Measurements from ENCODE around the gene ARHGEF3. TPM values are rescaled to one million over a fixed set of nuclear protein-coding genes. Genes with fewer than 3 reads are reported as not detected.

The ARHGEF3 gene
- total and polyA plus RNA-seq, 2 donors (not counting 3 experiments of a cell fraction or from before 2014, with no cell fraction given) = 6.7 to 16.3 TPM

GRCh38 chr3:56773986-56774385 is 27.8 kb downstream of the ARHGEF3 start:
- FAIRE-seq (no peak), DNase-seq (ENCODE audit: low read depth, low spot score) (no peak)
- dilution Hi-C loops (cut with MboI; ENCODE audit: extremely low pct_ligation_motif_present, low sequenced_read_pairs) (no loop called here), intact Hi-C loops (cut with micrococcal nuclease) (no loop called here)
- Histone ChIP-seq H3K4me2 (ENCODE audit: insufficient read depth, low read length) (no peak overlapping the region), H3K27ac (ENCODE audit: insufficient read depth, low read depth, low read length) (no peak overlapping the region), H3K36me3 (ENCODE audit: control insufficient read depth in 2 of 2, extremely low read depth in 1 of 2, insufficient read depth in 2 of 2, low read length in 2 of 2) (peaks cover 0 to 12% of the 10 kb centered on the region in 2 experiments), H3K4me1 (ENCODE audit: control insufficient read depth, extremely low read depth, insufficient read depth, low read length) (no peaks in the 10 kb centered on the region), H3K9me3 (replicated peaks; ENCODE audit: control insufficient read depth, insufficient read depth, low read length) (no peaks in the 10 kb centered on the region), H3K79me2 (ENCODE audit: control insufficient read depth, insufficient read depth, low read length) (no peaks in the 10 kb centered on the region), H3K9me1 (replicated peaks; ENCODE audit: control insufficient read depth, extremely low read depth, insufficient read depth, low read length) (no peaks in the 10 kb centered on the region), H2AFZ (ENCODE audit: low read depth, low read length) (no peak overlapping the region), H3K27me3 (ENCODE audit: control insufficient read depth in 2 of 2, insufficient read depth in 2 of 2, low read length in 2 of 2) (no peaks in the 10 kb centered on the region), H4K20me1 (replicated peaks; ENCODE audit: control insufficient read depth, extremely low read depth, insufficient read depth, low read length) (no peaks in the 10 kb centered on the region), H3K4me3 (replicated peaks in 1 of 3; ENCODE audit: insufficient read depth in 1 of 3, low read depth in 1 of 3, low read length in 3 of 3) (no peak overlapping the region), H3K9ac (replicated peaks; ENCODE audit: extremely low read depth, insufficient read depth, low read length) (no peak overlapping the region)
- CTCF ChIA-PET = interaction anchor here (1.3 to 3.2 kb wide), 2 partner anchors 9 to 25 kb away, joined by 3 to 15 read pairs; no protein-coding TSS in a partner anchor
- POLR2A ChIA-PET = no interaction called here
- no peak for TF ChIP-seq POLR2AphosphoS5 (IDR thresholded peaks at IDR 0.05; ENCODE audit: insufficient read depth, low read depth, low read length)
- TF ChIP-seq MYC (IDR thresholded peaks at IDR 0.05; ENCODE audit: low read depth, low read length) = no peak
- no peak for TF ChIP-seq MAX (IDR thresholded peaks at IDR 0.05; ENCODE audit: insufficient read depth, insufficient read length)
- no peak for TF ChIP-seq FOS (IDR thresholded peaks at IDR 0.05; ENCODE audit: borderline replicate concordance, insufficient read depth, low read length)
- no peak for TF ChIP-seq JUN (IDR thresholded peaks at IDR 0.05; ENCODE audit: borderline replicate concordance, insufficient read depth, insufficient read length, low read depth)
- no peak for TF ChIP-seq POLR2A (IDR thresholded peaks at IDR 0.05; ENCODE audit: low read depth, low read length)
- TF ChIP-seq GATA2 (IDR thresholded peaks at IDR 0.05; ENCODE audit: insufficient read depth, insufficient read length, low read depth, low read length) = no peak
- no peak for TF ChIP-seq CTCF (IDR thresholded peaks at IDR 0.05; ENCODE audit: extremely low read depth in 1 of 2, insufficient read depth in 1 of 2, low read depth in 1 of 2, low read length in 2 of 2)
- no peak for TF ChIP-seq EZH2 (IDR thresholded peaks at IDR 0.05; ENCODE audit: borderline replicate concordance, low read depth, low read length, severe bottlenecking)
- BruUV-seq (replicated peaks) = no TSS peak

All from endothelial cell of umbilical vein (primary cell).